Epithelial cell of proximal tubule (primary cell): ENCODE measurements around the gene MDM2. TPM values are rescaled to one million over a fixed set of nuclear protein-coding genes. Genes with fewer than 3 reads are reported as not detected.

ENCODE experiments used
- DNase-seq: peaks from one replicate; pipeline ENCODE4 v3.0.0-alpha.2; 2011; ENCODE audit warnings: low read depth
- H3K4me3 ChIP-seq: 2 replicates; pipeline ENCODE4 v1.5.1; 2011; ENCODE audit warnings: low read depth, mild to moderate bottlenecking, low read length
- total RNA-seq: library from RNA; depleted of rRNA; stranded (reverse); fragments of >200 nt; gene quantifications from 2 replicates; pipeline ENCODE4 v1.2.3, GENCODE V29; 2015
- TF ChIP-seq, protein P1 (sequence below): conservative IDR thresholded peaks from 2 replicates; pipeline ENCODE4 v1.5.1; 2012; ENCODE audit warnings: low read depth, mild to moderate bottlenecking, low read length

MDM2 gene
- total RNA-seq, 1 donor from 2014 or later: 129 TPM

GRCh38 chr12:68894276-68894855, 86.4 kb downstream of the MDM2 start:
- H3K4me3 ChIP-seq: no peak overlapping the region
- TF ChIP-seq, protein P1, sequence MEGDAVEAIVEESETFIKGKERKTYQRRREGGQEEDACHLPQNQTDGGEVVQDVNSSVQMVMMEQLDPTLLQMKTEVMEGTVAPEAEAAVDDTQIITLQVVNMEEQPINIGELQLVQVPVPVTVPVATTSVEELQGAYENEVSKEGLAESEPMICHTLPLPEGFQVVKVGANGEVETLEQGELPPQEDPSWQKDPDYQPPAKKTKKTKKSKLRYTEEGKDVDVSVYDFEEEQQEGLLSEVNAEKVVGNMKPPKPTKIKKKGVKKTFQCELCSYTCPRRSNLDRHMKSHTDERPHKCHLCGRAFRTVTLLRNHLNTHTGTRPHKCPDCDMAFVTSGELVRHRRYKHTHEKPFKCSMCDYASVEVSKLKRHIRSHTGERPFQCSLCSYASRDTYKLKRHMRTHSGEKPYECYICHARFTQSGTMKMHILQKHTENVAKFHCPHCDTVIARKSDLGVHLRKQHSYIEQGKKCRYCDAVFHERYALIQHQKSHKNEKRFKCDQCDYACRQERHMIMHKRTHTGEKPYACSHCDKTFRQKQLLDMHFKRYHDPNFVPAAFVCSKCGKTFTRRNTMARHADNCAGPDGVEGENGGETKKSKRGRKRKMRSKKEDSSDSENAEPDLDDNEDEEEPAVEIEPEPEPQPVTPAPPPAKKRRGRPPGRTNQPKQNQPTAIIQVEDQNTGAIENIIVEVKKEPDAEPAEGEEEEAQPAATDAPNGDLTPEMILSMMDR: no peak
- no peak for DNase-seq

DNA sequence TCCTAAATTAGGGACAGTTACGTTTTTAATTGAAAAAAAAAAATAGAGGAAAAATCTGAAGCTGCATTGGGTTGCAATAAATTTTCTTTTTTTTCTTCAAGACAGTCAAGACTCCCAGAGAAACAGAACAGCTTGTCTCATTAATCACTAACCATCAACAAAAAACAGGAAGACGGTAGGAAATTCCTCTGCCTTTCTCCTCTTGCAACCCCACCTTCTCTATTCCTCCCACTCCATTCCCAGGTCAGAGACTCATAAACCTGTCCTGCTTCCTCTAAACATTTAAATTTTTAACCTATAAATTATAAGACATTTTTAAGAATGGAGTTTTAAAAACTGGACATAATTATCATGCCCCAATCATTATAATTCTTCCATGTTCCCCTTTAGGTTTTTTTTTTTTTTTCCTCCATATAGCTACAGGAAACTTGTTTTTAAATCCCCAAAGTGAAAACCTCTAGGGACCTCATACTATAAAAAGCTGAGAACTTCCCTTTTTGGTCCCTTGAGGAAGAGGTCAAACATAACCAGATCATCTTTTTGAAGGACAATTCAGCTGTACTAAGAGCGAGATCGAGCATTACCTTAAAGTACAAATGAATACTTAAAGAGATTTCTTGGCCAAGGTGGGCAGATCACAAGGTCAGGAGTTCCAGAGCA, 89.0 kb downstream of the MDM2 start:
- no peak for DNase-seq
- TF ChIP-seq, protein P1: no peak
- H3K4me3 ChIP-seq: no peak overlapping the region

GRCh38 chr12:68899251-68899771, 91.3 kb downstream of the MDM2 start:
- TF ChIP-seq, protein P1: peak; percentile 92
- peak; percentile 88 for DNase-seq

DNA sequence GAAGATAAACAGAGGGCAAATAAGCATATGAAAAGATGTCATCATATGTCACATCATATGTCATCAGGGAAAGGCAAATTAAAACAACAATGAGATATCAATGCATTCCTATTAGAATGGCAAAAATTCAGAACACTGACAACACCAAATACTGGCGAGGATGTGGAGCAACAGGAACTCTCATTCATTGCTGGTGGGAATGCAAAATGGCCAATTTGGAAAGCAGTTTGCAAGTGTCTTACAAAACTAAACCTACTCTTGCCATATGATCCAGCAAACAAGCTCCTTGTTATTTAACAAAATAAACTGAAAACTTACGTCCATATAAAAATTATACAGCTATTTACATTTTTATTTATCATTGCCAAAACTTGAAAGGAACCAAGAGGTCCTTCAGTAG, 92.3 kb downstream of the MDM2 start:
- no peak for DNase-seq

More at GRCh38 chr12:68899251-68899771, 91.3 kb downstream of the MDM2 start:
- H3K4me3 ChIP-seq: no peak overlapping the region

More for the DNA sequence above, 92.3 kb downstream of the MDM2 start:
- TF ChIP-seq, protein P1: no peak
- H3K4me3 ChIP-seq: no peak overlapping the region

Other genes with a start within 250 kb of the MDM2 start
- gene RAP1B, start 197.3 kb upstream of the MDM2 start, total RNA-seq: 139 and 166 TPM in 2 replicates
- 63.3 and 110 TPM in 2 replicates for gene NUP107, start 121.2 kb upstream of the MDM2 start, total RNA-seq
- 3.8 and 5.6 TPM in 2 replicates for gene SLC35E3, start 62.0 kb upstream of the MDM2 start, total RNA-seq
- gene CPM, start 125.0 kb downstream of the MDM2 start, total RNA-seq: 35.0 and 41.7 TPM in 2 replicates